ENCODE results near the gene MBL2. TPM values are rescaled to one million over a fixed set of nuclear protein-coding genes. Genes with fewer than 3 reads are reported as not detected.

The MBL2 gene
- not detected in 2 replicates for total RNA-seq

DNA sequence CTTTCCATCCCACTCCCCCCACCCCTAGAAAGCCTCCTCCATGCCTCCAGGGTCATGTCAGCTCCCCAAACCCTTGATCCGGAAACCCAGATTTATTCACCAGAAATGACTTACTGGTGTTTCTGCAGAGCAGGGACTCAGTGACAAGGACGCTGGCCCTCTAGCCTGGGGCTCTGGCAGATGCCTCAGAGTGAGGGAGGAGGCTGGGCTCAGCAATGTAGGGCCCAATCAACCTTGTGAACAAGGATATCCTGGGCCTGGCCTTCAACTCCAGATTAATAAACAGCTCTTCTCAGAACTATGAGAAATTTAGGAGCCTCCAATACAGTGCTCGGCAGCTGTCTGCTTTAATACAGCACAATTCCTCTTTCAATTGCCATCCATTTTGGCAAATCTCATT is at the start of gene MBL2:
MBL2 (minus strand) TSS at position 162 of the 400 bp plus-strand sequence. CDS start 1,149 bp downstream, outside the sequence.

All from vein endothelial cell (primary cell).